ENCODE measurements around the gene DNAI1. TPM values are rescaled to one million over a fixed set of nuclear protein-coding genes. Genes with fewer than 3 reads are reported as not detected.

Gene DNAI1
- total and polyA plus RNA-seq, 2 experiments from 2014 or later = 1.6 to 2.2 TPM

- H3K4me1 ChIP-seq (ENCODE audit: low read depth) = no peaks in the 10 kb centered on the region
- no peak for TF ChIP-seq CTCF (IDR thresholded peaks at IDR 0.05; ENCODE audit: low read depth, low read length)
- H3K27ac ChIP-seq = no peak overlapping the region
- H3K27me3 ChIP-seq = no peaks in the 10 kb centered on the region
- H3K9me3 ChIP-seq (ENCODE audit: low read depth) = no peaks in the 10 kb centered on the region
- H3K36me3 ChIP-seq = no peaks in the 10 kb centered on the region
- peak in 1 of 2 donors; percentile 21 for DNase-seq (ENCODE audit: low read depth in 1 of 2, low spot score in 1 of 2)
- H3K4me3 ChIP-seq = no peak overlapping the region
These were observed 6.0 kb upstream of the DNAI1 start for GRCh38 chr9:34452568-34452967.

DNA sequence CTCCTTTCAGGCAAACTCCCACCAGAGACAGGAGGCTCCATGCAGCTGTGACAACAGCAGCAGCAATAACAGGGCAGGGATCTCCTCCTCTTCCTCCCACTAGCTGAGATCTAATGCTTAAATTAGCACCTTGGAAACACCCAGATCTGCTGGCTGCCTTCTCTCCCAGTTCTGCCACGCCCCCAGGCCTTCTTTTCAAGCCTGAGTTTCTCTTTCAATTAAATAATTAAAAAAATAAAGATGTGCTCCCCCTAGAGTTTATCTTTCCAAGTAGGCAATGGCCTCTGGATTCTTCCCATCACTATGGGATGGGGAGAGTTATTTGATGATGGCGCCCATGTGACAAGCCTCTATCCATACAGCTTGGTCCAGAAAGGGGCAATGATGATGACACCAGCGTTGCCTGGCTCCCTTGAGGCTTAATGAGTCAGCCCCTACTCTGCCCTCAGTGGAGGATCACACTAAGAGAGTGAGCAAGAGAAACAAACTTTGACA is 4.0 kb upstream of the DNAI1 start:
- no peaks in the 10 kb centered on the region for H3K9me3 ChIP-seq (ENCODE audit: low read depth)
- TF ChIP-seq CTCF (IDR thresholded peaks at IDR 0.05; ENCODE audit: low read depth, low read length) = peak; percentile 27
- H3K4me3 ChIP-seq = no peak overlapping the region
- H3K4me1 ChIP-seq (ENCODE audit: low read depth) = no peaks in the 10 kb centered on the region
- peak in 1 of 2 donors; percentile 55 for DNase-seq (ENCODE audit: low read depth in 1 of 2, low spot score in 1 of 2)
- no peaks in the 10 kb centered on the region for H3K27me3 ChIP-seq
- no peak overlapping the region for H3K27ac ChIP-seq
- H3K36me3 ChIP-seq = no peaks in the 10 kb centered on the region

- H3K9me3 ChIP-seq (ENCODE audit: low read depth) = no peaks in the 10 kb centered on the region
- no peaks in the 10 kb centered on the region for H3K4me1 ChIP-seq (ENCODE audit: low read depth)
- no peak for DNase-seq (ENCODE audit: low read depth in 1 of 2, low spot score in 1 of 2)
- H3K27me3 ChIP-seq = no peaks in the 10 kb centered on the region
- no peak for TF ChIP-seq CTCF (IDR thresholded peaks at IDR 0.05; ENCODE audit: low read depth, low read length)
- no peak overlapping the region for H3K4me3 ChIP-seq
- H3K27ac ChIP-seq = no peak overlapping the region
- H3K36me3 ChIP-seq = no peaks in the 10 kb centered on the region
These were observed 2.5 kb upstream of the DNAI1 start for GRCh38 chr9:34456151-34456550.

DNA sequence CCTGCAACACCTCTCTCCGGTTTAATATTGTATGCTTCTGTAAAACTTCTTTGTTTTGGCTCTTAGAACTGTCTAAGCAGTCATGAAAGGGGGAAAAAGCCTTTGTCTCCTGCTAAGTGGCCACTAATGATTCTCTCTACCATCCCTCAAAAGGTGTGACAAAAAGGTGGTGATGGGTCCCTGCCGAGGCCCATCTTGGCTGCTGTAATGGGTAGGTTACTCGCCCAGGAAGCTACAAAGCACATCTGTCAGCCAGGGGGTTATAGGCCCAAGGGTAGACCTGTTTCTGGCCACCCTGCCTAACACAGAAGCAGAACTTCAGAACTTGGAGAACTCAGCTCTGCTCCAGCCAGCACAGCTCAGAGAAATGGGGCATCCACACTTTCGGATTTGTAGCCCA is 1.9 kb upstream of the DNAI1 start:
- H3K4me1 ChIP-seq (ENCODE audit: low read depth) = no peaks in the 10 kb centered on the region
- H3K9me3 ChIP-seq (ENCODE audit: low read depth) = no peaks in the 10 kb centered on the region
- no peaks in the 10 kb centered on the region for H3K36me3 ChIP-seq
- H3K27ac ChIP-seq = no peak overlapping the region
- no peak for DNase-seq (ENCODE audit: low read depth in 1 of 2, low spot score in 1 of 2)
- H3K27me3 ChIP-seq = no peaks in the 10 kb centered on the region
- H3K4me3 ChIP-seq = no peak overlapping the region
- no peak for TF ChIP-seq CTCF (IDR thresholded peaks at IDR 0.05; ENCODE audit: low read depth, low read length)

DNA sequence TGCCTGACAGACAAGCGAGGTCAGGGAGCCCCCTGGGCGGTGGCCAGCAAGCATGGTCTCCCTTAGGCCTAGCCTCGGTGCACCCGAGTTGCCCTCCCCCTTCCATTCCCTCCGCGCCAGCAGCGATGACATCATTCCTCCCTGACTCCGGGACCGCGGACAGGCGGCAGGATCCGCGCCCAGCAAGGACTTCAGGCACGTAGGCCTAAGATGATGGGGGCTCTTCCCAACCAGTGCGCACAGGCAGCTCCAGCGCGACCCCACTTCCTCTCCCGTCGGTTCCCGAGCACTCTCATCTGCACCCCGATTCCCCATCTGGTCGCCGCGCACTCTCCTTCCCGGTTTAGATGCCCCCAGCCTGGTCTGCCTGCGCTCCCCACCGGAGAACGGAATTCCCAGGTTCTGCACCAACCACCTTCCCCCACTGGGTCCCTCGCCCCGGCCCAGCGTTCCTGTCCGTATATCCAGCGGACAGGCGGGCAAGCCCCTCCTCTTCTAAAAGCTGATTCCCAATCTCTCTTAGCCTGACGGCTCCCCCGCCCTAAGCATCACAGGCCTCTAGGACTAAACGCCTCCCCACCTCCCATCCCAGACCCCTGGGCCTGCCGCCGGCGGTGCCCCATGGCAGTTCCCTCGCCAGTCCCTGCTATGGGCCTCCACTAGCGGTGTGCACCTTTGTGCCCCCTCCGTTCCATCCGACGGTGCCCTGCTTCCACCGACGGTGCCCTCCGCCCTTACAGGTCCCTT is 1.2 kb upstream of the DNAI1 start:
- H3K27me3 ChIP-seq = no peaks in the 10 kb centered on the region
- H3K9me3 ChIP-seq (ENCODE audit: low read depth) = no peaks in the 10 kb centered on the region
- H3K36me3 ChIP-seq = no peaks in the 10 kb centered on the region
- H3K4me1 ChIP-seq (ENCODE audit: low read depth) = no peaks in the 10 kb centered on the region
- DNase-seq (ENCODE audit: low read depth in 1 of 2, low spot score in 1 of 2) = peak; percentile 58 to 74
- TF ChIP-seq CTCF (IDR thresholded peaks at IDR 0.05; ENCODE audit: low read depth, low read length) = no peak
- peak overlapping the region; percentile 65 for H3K27ac ChIP-seq
- peak overlapping the region; percentile 75 for H3K4me3 ChIP-seq
